HG02623 (cell line): ENCODE results near the gene ZNF606.

Experiments used
- ATAC-seq: cut with Tn5 transposase; IDR thresholded peaks from one replicate; pipeline ENCODE4 v1.9.1; 2021; ENCODE audit warnings: moderate library complexity; ENCODE audit not compliant: unreplicated experiment

The ZNF606 gene

DNA sequence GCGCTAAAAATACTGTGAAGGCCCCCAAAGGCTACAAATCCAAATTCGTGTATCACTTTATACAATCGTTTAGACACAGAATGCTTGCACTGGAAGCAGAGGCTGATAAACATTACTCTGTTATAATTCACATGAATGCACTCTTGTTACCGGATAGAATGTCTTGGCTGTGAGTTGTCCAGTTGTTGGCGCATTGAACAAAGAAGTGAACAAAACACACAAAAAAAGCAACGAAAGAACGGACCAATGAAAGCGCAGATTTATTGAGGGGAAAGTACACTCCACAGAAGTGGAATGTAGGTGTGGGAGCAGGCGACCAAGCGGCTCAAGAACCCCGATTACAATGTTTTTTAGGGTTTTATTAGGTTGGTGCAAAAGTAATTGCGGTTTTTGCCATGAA is 66.9 kb downstream of the ZNF606 start:
- no peak for ATAC-seq

- no peak for ATAC-seq
Observed at GRCh38 chr19:57934820-57935665, 67.6 kb downstream of the ZNF606 start, which contains the start of gene ZNF418. ZNF418 (minus strand) TSS chr19:57935402; CDS start chr19:57933822, 1,580 bp downstream.

- ATAC-seq = no peak
Observed at GRCh38 chr19:57927587-57927986, 75.0 kb downstream of the ZNF606 start.
